HUES6 (cell line): ENCODE measurements around the gene SSMEM1.
"Not testable (repeated sequence)": the region's sequence is repeated elsewhere in the genome, so short reads cannot be mapped to it uniquely, and the experiment has no call there.

Experiments
- H3K27ac ChIP-seq: 2 replicates; pipeline ENCODE4 v1.7.0; 2013; ENCODE audit warnings: low read depth, mild to moderate bottlenecking, low read length, inconsistent platforms
- H3K27me3 ChIP-seq: 2 replicates; pipeline ENCODE4 v1.6.1; 2013; ENCODE audit warnings: low read length; ENCODE audit not compliant: control insufficient read depth, insufficient read depth
- H3K36me3 ChIP-seq: 2 replicates; pipeline ENCODE4 v1.6.1; 2013; ENCODE audit warnings: low read length; ENCODE audit not compliant: control insufficient read depth, insufficient read depth
- H3K4me1 ChIP-seq: 2 replicates; pipeline ENCODE4 v1.6.1; 2013; ENCODE audit warnings: low read length; ENCODE audit not compliant: control insufficient read depth, insufficient read depth
- H3K4me3 ChIP-seq: 2 replicates; pipeline ENCODE4 v1.5.1; 2013; ENCODE audit warnings: low read depth, low read length
- H3K9ac ChIP-seq: one replicate; pipeline ENCODE4 v1.6.1; 2013; ENCODE audit warnings: mild to moderate bottlenecking, low read length
- H3K9me3 ChIP-seq: 2 replicates; pipeline ENCODE4 v1.6.1; 2013; ENCODE audit warnings: low read depth, low read length; ENCODE audit not compliant: control insufficient read depth, insufficient read depth

Gene SSMEM1

GRCh38 chr7:130228840-130229502 lies 21.3 kb downstream of the SSMEM1 start:
- Histone ChIP-seq H3K27ac (no peak overlapping the region; the same call in 1 of the 2 replicates), H3K9ac (no peak overlapping the region), H3K36me3 (no peaks in the 10 kb centered on the region), H3K27me3 (no peaks in the 10 kb centered on the region), H3K4me1 (peaks cover 16% of the 10 kb centered on the region), H3K9me3 (peaks cover 7% of the 10 kb centered on the region; the same call in 1 of the 2 replicates), H3K4me3 (no peak overlapping the region)

- H3K9me3 ChIP-seq, H3K4me3 ChIP-seq, H3K9ac ChIP-seq, H3K36me3 ChIP-seq, H3K27ac ChIP-seq, H3K27me3 ChIP-seq: not testable (repeated sequence)
- H3K4me1 ChIP-seq: peaks cover 16% of the 10 kb centered on the region
These were observed 22.3 kb downstream of the SSMEM1 start for GRCh38 chr7:130229981-130230380.

DNA sequence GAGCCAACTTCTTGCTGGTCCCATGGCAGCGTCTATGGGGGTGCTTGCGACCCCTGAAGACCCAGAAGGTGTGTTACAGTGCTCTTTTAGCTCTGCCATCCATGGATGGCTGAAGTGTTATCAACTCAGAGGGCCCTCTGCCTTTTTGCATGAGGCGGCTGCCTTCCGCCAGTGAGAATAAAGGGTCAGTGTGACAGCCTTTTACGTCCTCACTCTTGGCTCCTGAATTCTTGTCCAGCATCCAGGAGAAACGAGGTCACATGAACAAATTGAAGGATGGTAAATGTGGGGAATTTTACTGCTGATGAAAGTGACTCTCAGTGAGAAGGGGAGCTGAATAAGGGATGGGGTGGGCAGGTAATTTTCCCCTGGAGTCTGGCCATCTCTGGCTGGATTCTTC lies 24.1 kb downstream of the SSMEM1 start:
- H3K9ac ChIP-seq: no peak overlapping the region
- H3K27ac ChIP-seq: no peak overlapping the region
- H3K4me1 ChIP-seq: peaks cover 16% of the 10 kb centered on the region
- H3K36me3 ChIP-seq: no peaks in the 10 kb centered on the region
- H3K9me3 ChIP-seq: peaks cover 7% of the 10 kb centered on the region; the same call in 1 of the 2 replicates
- no peak overlapping the region for H3K4me3 ChIP-seq
- H3K27me3 ChIP-seq: no peaks in the 10 kb centered on the region

DNA sequence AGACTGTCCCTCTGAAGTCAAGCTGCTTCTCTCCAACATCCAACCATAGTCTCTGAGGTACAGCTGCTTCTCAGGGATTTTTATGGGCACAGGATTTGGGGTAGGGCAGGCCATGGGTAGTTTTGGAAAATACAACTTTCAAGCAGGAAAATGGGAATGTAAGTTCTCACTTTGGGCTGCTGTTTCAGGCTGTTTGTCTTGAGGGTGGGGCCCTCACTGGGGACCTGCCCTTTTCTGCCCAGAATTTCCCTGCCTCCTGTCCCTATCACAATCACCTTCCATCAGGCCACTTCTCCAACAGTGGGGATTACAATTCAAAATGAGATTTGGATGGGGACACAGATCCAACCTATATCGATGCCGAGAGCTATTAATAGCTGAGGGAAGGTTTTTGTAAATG lies 24.5 kb downstream of the SSMEM1 start:
- H3K4me1 ChIP-seq: peaks cover 16% of the 10 kb centered on the region
- H3K27me3 ChIP-seq: no peaks in the 10 kb centered on the region
- H3K9me3 ChIP-seq: peaks cover 7% of the 10 kb centered on the region; the same call in 1 of the 2 replicates
- H3K36me3 ChIP-seq: no peaks in the 10 kb centered on the region
- no peak overlapping the region for H3K4me3 ChIP-seq
- H3K27ac ChIP-seq: no peak overlapping the region
- no peak overlapping the region for H3K9ac ChIP-seq

DNA sequence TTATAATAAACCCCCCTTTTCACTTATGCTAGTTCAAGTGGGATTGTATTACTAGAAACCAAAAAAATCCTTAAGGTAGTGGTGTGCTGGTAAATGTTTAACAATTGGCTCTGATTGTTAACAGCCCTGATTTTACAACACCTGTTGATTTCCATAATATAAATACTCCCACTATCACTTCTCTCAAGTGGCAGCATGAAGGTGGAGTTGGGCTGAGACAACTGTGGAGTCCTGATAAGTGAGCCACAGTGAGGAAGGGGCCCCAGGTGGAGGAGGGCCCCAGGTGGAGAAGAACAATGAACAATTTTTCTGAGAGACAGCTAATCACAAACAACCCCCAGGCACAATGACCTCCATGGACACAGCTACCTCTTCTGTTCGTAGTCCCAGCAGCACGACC lies 26.4 kb downstream of the SSMEM1 start:
- Histone ChIP-seq H3K4me1 (peaks cover 1% of the 10 kb centered on the region; the same call in 1 of the 2 replicates), H3K27me3 (no peaks in the 10 kb centered on the region), H3K36me3 (no peaks in the 10 kb centered on the region), H3K9ac (no peak overlapping the region), H3K27ac (no peak overlapping the region), H3K9me3 (peaks cover 7% of the 10 kb centered on the region; the same call in 1 of the 2 replicates), H3K4me3 (no peak overlapping the region)

DNA sequence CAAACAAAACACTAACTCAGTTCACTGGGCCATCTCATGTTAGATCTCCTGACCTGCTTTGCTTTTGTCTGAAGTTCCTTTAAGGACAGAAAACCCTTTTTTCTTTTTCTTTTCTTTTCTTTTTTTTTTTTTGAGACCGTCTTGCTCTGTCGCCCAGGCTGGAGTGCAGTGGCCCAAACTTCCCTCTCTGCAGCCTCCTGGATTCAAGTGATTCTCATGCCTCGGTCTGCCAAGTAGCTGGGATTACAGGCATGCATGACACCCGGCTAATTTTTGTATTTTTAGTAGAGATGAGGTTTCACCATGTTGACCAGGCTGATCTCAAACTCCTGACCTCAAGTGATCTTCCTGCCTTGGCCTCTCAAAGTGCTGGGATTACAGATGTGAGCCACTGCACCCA lies 28.7 kb downstream of the SSMEM1 start:
- H3K4me1 ChIP-seq, H3K27ac ChIP-seq, H3K27me3 ChIP-seq, H3K4me3 ChIP-seq, H3K9ac ChIP-seq, H3K36me3 ChIP-seq, H3K9me3 ChIP-seq: not testable (repeated sequence)

DNA sequence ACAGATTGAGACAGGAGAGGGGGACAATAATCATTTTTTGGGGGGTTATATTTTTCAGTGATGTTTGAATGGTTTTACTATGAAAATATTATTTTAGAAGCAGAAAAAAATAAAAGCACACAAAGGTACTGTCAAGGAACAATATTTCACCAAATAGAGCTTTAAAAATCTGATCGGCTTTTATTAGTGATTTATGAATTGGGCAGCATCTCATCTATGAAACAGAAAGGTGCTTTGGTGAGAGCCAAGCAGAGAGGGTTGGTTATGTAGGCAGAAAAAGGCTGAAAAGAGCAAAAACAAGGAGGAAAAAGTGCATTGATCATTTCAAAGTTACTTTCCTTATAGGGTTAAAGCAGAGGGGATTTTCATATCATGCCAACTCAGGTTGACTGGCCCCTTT lies 32.6 kb downstream of the SSMEM1 start:
- Histone ChIP-seq H3K4me3 (no peak overlapping the region), H3K36me3 (no peaks in the 10 kb centered on the region), H3K27me3 (no peaks in the 10 kb centered on the region), H3K27ac (no peak overlapping the region), H3K9ac (no peak overlapping the region), H3K4me1 (no peaks in the 10 kb centered on the region), H3K9me3 (no peaks in the 10 kb centered on the region)

GRCh38 chr7:130242198-130243014 lies 34.7 kb downstream of the SSMEM1 start:
- Histone ChIP-seq H3K4me1 (no peaks in the 10 kb centered on the region), H3K4me3 (no peak overlapping the region), H3K27me3 (no peaks in the 10 kb centered on the region), H3K9me3 (no peaks in the 10 kb centered on the region), H3K9ac (no peak overlapping the region), H3K27ac (no peak overlapping the region), H3K36me3 (no peaks in the 10 kb centered on the region)

DNA sequence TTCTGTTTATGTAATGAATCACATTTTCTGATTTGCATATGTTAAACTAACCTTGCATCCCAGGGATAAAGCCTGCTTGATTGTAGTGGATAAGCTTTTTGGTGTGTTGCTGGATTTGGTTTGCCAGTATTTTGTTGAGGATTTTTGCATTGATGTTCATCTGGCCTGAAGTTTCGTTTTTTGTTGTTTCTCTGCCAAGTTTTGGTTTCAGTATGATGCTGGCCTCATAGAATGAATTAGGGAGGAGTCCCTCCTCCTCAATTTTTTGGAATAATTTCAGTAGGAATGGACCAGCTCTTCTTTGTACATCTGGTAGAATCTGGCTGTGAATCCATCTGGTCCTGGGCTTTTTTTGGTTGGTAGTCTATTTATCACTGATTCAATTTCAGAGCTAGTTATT lies 35.8 kb downstream of the SSMEM1 start:
- not testable (repeated sequence) for H3K4me3 ChIP-seq, H3K27me3 ChIP-seq, H3K4me1 ChIP-seq, H3K9ac ChIP-seq, H3K27ac ChIP-seq, H3K9me3 ChIP-seq, H3K36me3 ChIP-seq

DNA sequence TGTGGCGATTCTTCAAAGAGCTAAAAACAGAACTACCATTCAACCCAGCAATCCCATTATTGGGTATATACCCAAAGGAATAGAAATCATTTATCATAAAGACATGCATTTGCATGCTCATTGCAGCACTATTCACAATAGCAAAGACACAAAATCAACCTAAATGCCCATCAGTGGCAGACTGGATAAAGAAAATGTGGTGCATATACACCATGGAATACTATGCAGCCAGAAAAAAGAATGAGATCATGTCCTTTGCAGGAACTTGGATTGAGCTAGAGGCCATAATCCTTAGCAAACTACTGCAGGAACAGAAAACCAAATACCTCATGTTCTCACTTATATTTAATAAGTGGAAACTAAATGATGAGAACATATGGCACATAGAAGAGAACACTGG lies 38.8 kb downstream of the SSMEM1 start:
- not testable (repeated sequence) for H3K9me3 ChIP-seq, H3K4me3 ChIP-seq, H3K9ac ChIP-seq, H3K27me3 ChIP-seq, H3K4me1 ChIP-seq, H3K27ac ChIP-seq, H3K36me3 ChIP-seq

GRCh38 chr7:130248842-130249241 lies 41.2 kb downstream of the SSMEM1 start:
- H3K9ac ChIP-seq, H3K4me1 ChIP-seq, H3K4me3 ChIP-seq, H3K27me3 ChIP-seq, H3K9me3 ChIP-seq, H3K27ac ChIP-seq, H3K36me3 ChIP-seq: not testable (repeated sequence)
